ENCODE data around the gene JTB.
A peak's percentile ranks its signal among the peaks of the same experiment; 100 is the strongest.
"Not testable (repeated sequence)": the region's sequence is repeated elsewhere in the genome, so short reads cannot be mapped to it uniquely, and the experiment has no call there.

JTB gene

DNA sequence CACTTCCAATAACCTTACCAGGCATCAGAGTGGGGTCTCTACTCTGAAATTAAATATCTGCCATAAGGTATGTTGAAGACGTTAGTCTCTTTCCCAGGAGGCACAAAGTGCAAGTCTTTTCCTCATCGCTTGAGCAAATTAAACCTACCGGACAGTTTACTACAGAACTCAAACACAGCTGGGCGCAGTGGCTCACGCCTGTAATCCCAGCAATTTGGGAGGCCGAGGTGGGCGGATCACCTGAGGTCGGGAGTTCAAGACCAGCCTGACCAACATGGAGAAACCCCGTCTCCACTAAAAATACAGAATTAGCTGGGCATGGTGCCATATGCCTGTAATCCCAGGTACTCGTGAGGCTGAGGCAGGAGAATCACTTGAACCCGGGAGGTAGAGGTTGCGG, 1.6 kb upstream of the JTB start:
- not testable (repeated sequence) for DNase-seq (ENCODE audit: extremely low read depth in 1 of 2, low read depth in 1 of 2)

DNA sequence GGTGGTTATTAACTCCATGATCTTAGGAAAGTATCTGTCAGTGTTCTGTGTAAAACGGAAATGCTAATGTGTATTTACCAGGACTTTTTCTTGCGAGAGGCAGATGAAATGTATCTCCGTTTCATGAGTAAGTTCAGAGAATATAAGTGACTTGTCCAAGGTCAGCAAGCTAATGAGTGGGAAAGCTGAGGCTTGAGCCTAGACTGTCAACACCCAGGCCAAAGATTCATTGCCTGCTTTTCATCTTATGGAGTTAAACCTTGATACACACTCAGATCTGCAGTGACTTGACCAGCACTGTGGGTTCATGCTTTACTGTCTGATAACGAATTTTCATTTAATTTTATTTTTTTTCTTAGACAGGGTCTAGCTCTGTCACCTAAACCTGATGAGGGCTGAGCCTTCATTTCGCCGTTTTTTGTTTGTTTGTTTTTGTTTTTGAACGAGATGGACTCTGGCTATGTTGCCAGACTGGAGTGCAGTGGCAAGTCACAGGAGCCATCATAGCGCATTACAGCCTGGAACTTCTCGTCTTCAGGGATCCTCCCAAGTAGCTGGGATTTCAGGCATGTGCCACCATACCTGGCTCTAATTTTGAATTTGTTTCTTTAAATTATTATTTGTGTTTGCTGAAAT, 918 bp upstream of the JTB start:
- no peak for DNase-seq (ENCODE audit: extremely low read depth in 1 of 2, low read depth in 1 of 2)

DNA sequence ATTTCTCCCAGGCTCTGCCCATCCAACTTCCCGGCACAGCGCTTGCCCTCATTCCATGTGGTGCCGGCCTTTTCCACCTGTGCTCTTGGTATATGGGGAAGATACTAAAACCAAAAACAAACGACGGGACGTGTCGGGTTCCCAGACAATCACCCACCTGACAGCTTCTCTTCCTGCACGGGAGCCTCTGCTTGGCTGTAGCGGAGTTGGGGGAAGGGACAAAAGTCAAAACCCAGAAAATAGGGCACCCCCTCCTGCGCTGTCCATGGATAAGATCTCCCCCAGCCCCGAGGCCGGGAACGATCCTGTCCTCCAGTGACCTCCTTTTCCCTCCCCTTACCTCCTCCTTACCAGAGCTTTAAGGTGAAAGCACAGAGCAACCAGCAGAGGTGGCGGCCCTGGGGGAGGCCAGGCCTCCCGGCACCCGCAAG, 640 bp downstream of the JTB start:
- DNase-seq (ENCODE audit: extremely low read depth in 1 of 2, low read depth in 1 of 2) = no peak

- no peak for DNase-seq (ENCODE audit: extremely low read depth in 1 of 2, low read depth in 1 of 2)
These were observed 3.9 kb downstream of the JTB start for GRCh38 chr1:153973525-153973924.

- DNase-seq (ENCODE audit: extremely low read depth in 1 of 2, low read depth in 1 of 2) = no peak
These were observed 4.4 kb downstream of the JTB start for GRCh38 chr1:153973071-153973470.

DNA sequence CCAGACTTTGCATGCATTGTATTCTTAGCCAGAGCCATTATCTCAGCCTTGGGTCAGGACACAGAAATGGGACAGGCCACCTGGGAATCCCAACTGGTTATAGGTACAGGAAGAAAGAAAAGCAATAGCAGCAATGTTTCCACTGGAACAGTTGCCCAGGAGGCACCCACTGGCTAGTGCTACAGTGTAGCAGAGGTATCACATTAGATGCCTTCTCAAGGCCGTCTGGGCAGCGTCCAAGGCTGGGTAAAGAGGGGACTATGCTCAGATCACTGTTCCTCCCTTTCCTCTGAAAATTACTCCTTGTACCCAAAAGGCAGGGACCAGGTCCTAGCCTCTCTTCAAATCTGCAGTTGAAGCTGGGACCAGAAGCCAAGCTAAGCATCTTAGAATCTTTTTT, 7.1 kb downstream of the JTB start:
- no peak for DNase-seq (ENCODE audit: extremely low read depth in 1 of 2, low read depth in 1 of 2)

DNA sequence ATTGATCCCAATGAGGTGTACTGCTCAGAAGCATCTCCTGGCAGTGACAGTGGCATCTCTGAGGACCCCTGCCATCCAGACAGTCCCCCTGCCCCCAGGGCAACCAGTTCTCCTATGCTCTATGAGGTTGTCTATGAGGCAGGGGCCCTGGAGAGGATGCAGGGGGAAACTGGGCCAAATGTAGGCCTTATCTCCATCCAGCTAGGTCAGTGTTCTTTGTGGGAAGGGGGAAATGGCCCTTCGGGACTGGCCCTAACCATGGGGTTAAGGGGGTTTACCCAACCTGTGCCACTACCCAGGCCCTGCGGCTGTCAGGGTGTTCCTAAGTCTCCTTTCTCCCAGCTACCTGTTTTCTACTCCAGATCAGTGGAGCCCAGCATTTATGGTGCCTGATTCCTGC, 8.5 kb downstream of the JTB start:
- DNase-seq (ENCODE audit: extremely low read depth in 1 of 2, low read depth in 1 of 2) = no peak

DNA sequence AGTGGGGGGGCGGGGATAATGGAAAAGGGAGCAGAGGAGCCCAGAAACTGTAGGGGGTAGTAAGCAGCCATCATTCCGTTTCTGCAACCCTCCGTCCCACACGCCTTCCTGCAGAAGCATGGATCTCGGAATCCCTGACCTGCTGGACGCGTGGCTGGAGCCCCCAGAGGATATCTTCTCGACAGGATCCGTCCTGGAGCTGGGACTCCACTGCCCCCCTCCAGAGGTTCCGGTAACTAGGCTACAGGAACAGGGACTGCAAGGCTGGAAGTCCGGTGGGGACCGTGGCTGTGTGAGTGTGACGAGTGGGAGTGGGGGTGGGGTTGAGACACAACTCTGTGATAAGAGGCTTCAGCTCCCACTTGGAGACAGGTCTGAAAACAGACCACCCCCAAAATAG, 9.1 kb downstream of the JTB start:
- no peak for DNase-seq (ENCODE audit: extremely low read depth in 1 of 2, low read depth in 1 of 2)

DNA sequence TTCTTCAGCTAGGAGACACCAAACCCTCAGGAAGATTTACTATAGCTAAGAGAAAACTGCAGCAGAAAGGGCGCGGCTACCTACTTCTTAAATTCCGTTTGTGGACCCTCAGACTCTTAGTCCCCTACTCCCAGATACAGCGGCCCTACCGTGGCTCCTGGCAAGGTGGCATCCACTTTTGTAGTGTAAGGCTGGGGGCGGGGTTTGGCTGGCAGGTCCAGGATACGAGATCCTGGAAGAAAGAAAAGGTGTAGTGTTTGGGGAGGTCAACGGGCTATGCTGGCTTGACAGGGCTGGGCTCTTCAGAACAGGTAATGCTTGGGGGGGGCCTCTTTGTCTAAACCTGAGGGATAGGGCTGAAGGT, 9.5 kb downstream of the JTB start:
- no peak for DNase-seq (ENCODE audit: extremely low read depth in 1 of 2, low read depth in 1 of 2)

DNA sequence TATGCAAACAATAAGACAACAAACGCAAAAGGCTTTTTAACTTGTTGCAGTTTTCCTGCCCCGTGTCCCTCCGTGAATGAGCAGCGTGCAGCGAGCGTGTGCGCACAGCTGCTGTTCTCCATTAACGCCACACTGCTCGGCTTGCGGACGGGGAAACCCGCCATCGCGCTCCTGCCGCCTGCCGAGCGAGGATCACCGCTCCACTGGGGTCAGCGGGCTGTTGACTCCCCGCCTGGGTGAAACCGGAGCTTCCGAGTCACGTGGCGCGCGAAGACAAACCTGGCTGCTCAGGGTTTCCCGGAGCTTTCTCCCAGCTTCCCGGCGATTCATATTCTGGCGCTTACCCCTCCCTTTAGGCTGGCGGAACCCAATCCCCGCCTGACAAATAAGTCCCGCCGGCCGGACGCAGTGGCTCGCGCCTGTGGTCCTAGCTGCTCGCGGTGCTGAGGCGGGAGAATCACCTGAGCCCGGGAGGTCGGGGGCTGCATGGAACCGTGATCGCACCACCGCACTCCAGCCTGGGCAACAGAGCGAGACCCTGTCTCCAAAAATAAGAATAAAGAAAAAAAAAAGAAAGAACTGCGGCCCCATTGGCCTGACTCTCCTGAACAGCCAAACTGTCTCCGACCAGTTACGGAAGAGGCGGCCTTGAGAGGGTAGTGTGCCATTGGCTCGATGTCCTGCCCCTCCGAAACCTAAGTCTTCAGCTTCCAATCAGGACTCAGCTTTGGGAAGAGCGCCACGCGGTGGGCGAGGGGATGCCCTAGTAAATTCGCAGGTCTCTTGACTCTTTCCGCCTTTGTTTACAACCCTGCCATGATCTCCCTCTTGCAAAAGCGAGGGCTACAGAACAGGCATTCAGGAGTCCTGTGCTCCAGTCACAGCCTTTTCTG, 10.1 kb downstream of the JTB start, which contains the start of gene CREB3L4:
Gene CREB3L4, plus strand, starts transcription at position 796 of the 893 bp plus-strand sequence. CDS start 624 bp downstream, outside the sequence.
- peak; percentile 64 to 68 for DNase-seq (ENCODE audit: extremely low read depth in 1 of 2, low read depth in 1 of 2)

GRCh38 chr1:153963850-153964331, 13.6 kb downstream of the JTB start:
- DNase-seq (ENCODE audit: extremely low read depth in 1 of 2, low read depth in 1 of 2) = no peak

GRCh38 chr1:153963030-153963849, 14.2 kb downstream of the JTB start, which contains the start of gene SLC39A1:
Gene SLC39A1, minus strand, starts transcription at chr1:153963537. Its CDS starts 822 bp downstream, at chr1:153962715.
- peak; percentile 82 to 89 for DNase-seq (ENCODE audit: extremely low read depth in 1 of 2, low read depth in 1 of 2)

- DNase-seq (ENCODE audit: extremely low read depth in 1 of 2, low read depth in 1 of 2) = no peak
These were observed 15.1 kb downstream of the JTB start for GRCh38 chr1:153962088-153963029.

GRCh38 chr1:153961421-153961820, 16.1 kb downstream of the JTB start:
- no peak for DNase-seq (ENCODE audit: extremely low read depth in 1 of 2, low read depth in 1 of 2)

GRCh38 chr1:153960206-153960605, 17.3 kb downstream of the JTB start:
- no peak for DNase-seq (ENCODE audit: extremely low read depth in 1 of 2, low read depth in 1 of 2)

GRCh38 chr1:153959454-153959853, 18.0 kb downstream of the JTB start:
- DNase-seq (ENCODE audit: extremely low read depth in 1 of 2, low read depth in 1 of 2) = no peak

- DNase-seq (ENCODE audit: extremely low read depth in 1 of 2, low read depth in 1 of 2) = no peak
These were observed 18.6 kb downstream of the JTB start for GRCh38 chr1:153958961-153959260.

GRCh38 chr1:153958111-153958960, 19.1 kb downstream of the JTB start, which contains the start of gene CRTC2:
Gene CRTC2, minus strand, starts transcription at chr1:153958612. Its CDS starts 115 bp downstream, at chr1:153958497.
- DNase-seq (ENCODE audit: extremely low read depth in 1 of 2, low read depth in 1 of 2) = peak; percentile 90 to 96

DNA sequence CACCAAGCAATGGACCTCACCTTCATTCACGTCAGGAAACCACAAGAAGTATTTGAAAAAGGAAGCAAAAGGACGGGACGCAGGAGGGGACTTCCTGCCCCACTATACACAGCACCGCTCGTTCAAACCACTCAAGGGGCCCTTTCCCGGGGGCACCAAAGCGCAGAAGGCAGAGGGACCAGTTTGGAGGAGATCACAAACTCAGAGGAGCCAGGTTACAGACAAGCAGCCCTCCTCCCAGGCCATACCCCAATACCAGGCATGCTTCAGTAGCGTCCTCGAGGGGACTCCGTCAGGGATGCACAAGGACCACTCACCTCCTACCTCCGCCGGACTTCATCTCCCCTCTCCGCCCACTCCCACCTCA, 19.7 kb downstream of the JTB start:
- DNase-seq (ENCODE audit: extremely low read depth in 1 of 2, low read depth in 1 of 2) = no peak

Measured in activated CD8-positive, alpha-beta memory T cell treated with anti-CD3 and anti-CD28 coated beads for 1 hour (primary cell).